GM12891 (cell line): ENCODE results near the gene BPIFB6.

Experiments used
- DNase-seq: peaks from one replicate; pipeline ENCODE4 v3.0.0; 2011; ENCODE audit warnings: low spot score; ENCODE audit not compliant: insufficient read length
- FAIRE-seq: peaks from 2 replicates; lab custom pipeline; 2011; peaks lifted over from hg19 to GRCh38; lab: Jason Lieb, UNC
- PAX5 ChIP-seq: IDR thresholded peaks from 2 replicates; pipeline ENCODE4 v1.6.1; 2011; ENCODE audit warnings: low read length, moderate library complexity, mild to moderate bottlenecking; ENCODE audit not compliant: insufficient read depth, severe bottlenecking
- POLR2A ChIP-seq: IDR thresholded peaks from 2 replicates; pipeline ENCODE4 v1.6.1; 2011; ENCODE audit warnings: low read depth, low read length, control low read depth
- POLR2AphosphoS5 ChIP-seq: IDR thresholded peaks from 2 replicates; pipeline ENCODE4 v1.6.1; 2011; ENCODE audit warnings: low read depth, low read length, control low read depth
- POU2F2 ChIP-seq: IDR thresholded peaks from 2 replicates; pipeline ENCODE4 v1.6.1; 2011; ENCODE audit warnings: low read depth, mild to moderate bottlenecking, control low read depth, low read length, moderate library complexity
- SPI1 ChIP-seq: IDR thresholded peaks from 2 replicates; pipeline ENCODE4 v1.6.1; 2011; ENCODE audit warnings: low read depth, low read length, control low read depth
- TAF1 ChIP-seq: IDR thresholded peaks from 2 replicates; pipeline ENCODE4 v1.6.1; 2011; ENCODE audit warnings: low read depth, low read length, control low read depth

Gene BPIFB6

GRCh38 chr20:33022694-33023438 is 8.6 kb upstream of the BPIFB6 start:
- TF ChIP-seq PAX5 (no peak), POU2F2 (no peak), POLR2AphosphoS5 (no peak), POLR2A (no peak), SPI1 (no peak), TAF1 (no peak)
- no peak for FAIRE-seq
- no peak for DNase-seq

- DNase-seq = no peak
- TF ChIP-seq POU2F2 (no peak), POLR2A (no peak), SPI1 (no peak), PAX5 (no peak), POLR2AphosphoS5 (no peak), TAF1 (no peak)
- no peak for FAIRE-seq
Measured at GRCh38 chr20:33023439-33024242, 7.8 kb upstream of the BPIFB6 start.

GRCh38 chr20:33024243-33024560 is 7.2 kb upstream of the BPIFB6 start:
- DNase-seq (no peak), FAIRE-seq (no peak)
- no peak for TF ChIP-seq PAX5
- no peak for TF ChIP-seq POLR2A
- TF ChIP-seq SPI1 = no peak
- TF ChIP-seq POLR2AphosphoS5 = no peak
- no peak for TF ChIP-seq TAF1
- TF ChIP-seq POU2F2 = no peak

GRCh38 chr20:33024609-33025317 is 6.7 kb upstream of the BPIFB6 start:
- FAIRE-seq = no peak
- DNase-seq = no peak

GRCh38 chr20:33025318-33025876 is 6.1 kb upstream of the BPIFB6 start:
- TF ChIP-seq PAX5 (no peak), POLR2A (no peak), TAF1 (no peak), POU2F2 (no peak), SPI1 (no peak), POLR2AphosphoS5 (no peak)
- FAIRE-seq (no peak), DNase-seq (no peak)

More at GRCh38 chr20:33024609-33025317, 6.7 kb upstream of the BPIFB6 start:
- TF ChIP-seq PAX5 (no peak), POU2F2 (no peak), POLR2AphosphoS5 (no peak), POLR2A (no peak), TAF1 (no peak), SPI1 (no peak)

- no peak for TF ChIP-seq PAX5
- no peak for TF ChIP-seq POLR2A
- TF ChIP-seq SPI1 = no peak
- no peak for TF ChIP-seq POU2F2
- no peak for TF ChIP-seq TAF1
- FAIRE-seq (no peak), DNase-seq (no peak)
Measured at GRCh38 chr20:33026072-33026778, 5.2 kb upstream of the BPIFB6 start.

GRCh38 chr20:33026779-33027759 is 4.4 kb upstream of the BPIFB6 start:
- TF ChIP-seq POLR2A = no peak
- no peak for TF ChIP-seq POU2F2
- TF ChIP-seq TAF1 = no peak
- no peak for TF ChIP-seq POLR2AphosphoS5
- TF ChIP-seq SPI1 = no peak
- no peak for TF ChIP-seq PAX5
- DNase-seq = no peak
- no peak for FAIRE-seq
